Upper lobe of left lung (tissue), 4 donors: ENCODE results near the gene GAL3ST2.

Experiments
- CTCF ChIP-seq, 6 experiments: fragments of 450-650 bp in 4 of 6; fragments of 200-600 bp in 2 of 6; sonication (generic) in 2 of 6; IDR thresholded peaks; one replicate each; pipeline ENCODE4 v1.5.1; 2016 to 2019; ENCODE audit warnings: antibody characterized with exemption in 6 of 6
- EP300 ChIP-seq, 4 donors: sonication (generic); formaldehyde crosslinking; IDR thresholded peaks; one replicate each; pipeline ENCODE4 v1.5.1; 2017; ENCODE audit warnings: antibody characterized with exemption in 4 of 4, control low read depth in 2 of 4
- POLR2A ChIP-seq, 4 donors: fragments of 450-650 bp; IDR thresholded peaks; one replicate each; pipeline ENCODE4 v1.5.1; 2016 to 2017; ENCODE audit warnings: antibody characterized with exemption in 4 of 4, mild to moderate bottlenecking in 2 of 4
- POLR2AphosphoS5 ChIP-seq, 2 donors: sonication (generic); formaldehyde crosslinking; IDR thresholded peaks; one replicate each; pipeline ENCODE4 v1.5.1; 2017; ENCODE audit warnings: antibody characterized with exemption in 2 of 2

GRCh38 chr2:241767464-241768250 lies 9.0 kb upstream of the GAL3ST2 start:
- TF ChIP-seq CTCF (IDR thresholded peaks at IDR 0.05) (no peak), EP300 (IDR thresholded peaks at IDR 0.05) (no peak), POLR2AphosphoS5 (IDR thresholded peaks at IDR 0.05) (no peak), POLR2A (IDR thresholded peaks at IDR 0.05) (no peak)
